HCT116 (cell line): ENCODE data around the gene MUSTN1. TPM values are rescaled to one million over a fixed set of nuclear protein-coding genes. Genes with fewer than 3 reads are reported as not detected.

Experiments used
- ATAC-seq: fragments of 200-7000 bp; cut with Tn5 transposase; 2 replicates; pipeline ENCODE4 v1.9.1; 2020; ENCODE audit warnings: mild to moderate bottlenecking, moderate library complexity
- BruUV-seq: library from RNA; stranded (reverse); fragments of 400-500 nt; replicated peaks from 2 replicates; lab custom pipeline; 2021; lab: Mats Ljungman, UMichigan
- CTCF ChIA-PET: fragments of 300-600 bp; sonication (Branson Sonifier 250); formaldehyde crosslinking; loops from one replicate; lab custom pipeline; 2021; ENCODE audit warnings: antibody characterized with exemption; lab: Charles Lee
- POLR2A ChIA-PET: fragments of 300-600, 350-600 bp; sonication (Branson Sonifier 250); formaldehyde crosslinking; loops from one replicate; lab custom pipeline; 2021; ENCODE audit warnings: antibody characterized with exemption; lab: Charles Lee
- RAD21 ChIA-PET, 2 experiments: fragments of 300-600 bp; sonication (Branson Sonifier 250); formaldehyde crosslinking; loops; one replicate each; lab custom pipeline; 2023; ENCODE audit warnings: low total read pairs in 2 of 2; ENCODE audit not compliant: uncharacterized antibody in 2 of 2, unreplicated experiment in 2 of 2, low non-redundant PET in 1 of 2; lab: Charles Lee
- DNase-seq: peaks from one replicate; pipeline ENCODE4 v3.0.0-alpha.2; 2010; ENCODE audit warnings: low read depth, low spot score
- H2AFZ ChIP-seq: fragments of 200-600 bp; shearing (Covaris generic), sonication (generic); 2 replicates; pipeline ENCODE4 v1.6.1; 2017; ENCODE audit warnings: low read depth, mixed run types, mixed read lengths, antibody characterized with exemption, low read length; ENCODE audit not compliant: poor library complexity, severe bottlenecking
- H3K27ac ChIP-seq: 2 replicates; pipeline ENCODE4 v1.5.1; 2012; ENCODE audit warnings: low read depth, low read length
- H3K27me3 ChIP-seq: fragments of 200-600 bp; sonication (generic); 2 replicates; pipeline ENCODE4 v1.6.1; 2016; ENCODE audit warnings: mixed run types, low read length, mixed read lengths; ENCODE audit not compliant: insufficient read depth
- H3K36me3 ChIP-seq, 2 experiments: fragments of 200-500 bp in 1 of 2; fragments of 200-600 bp in 1 of 2; sonication (Bioruptor generic) in 1 of 2; sonication (generic) in 1 of 2; 2 replicates each; pipeline versions ENCODE4 v1.5.1 to v1.6.1; 2014 to 2016; ENCODE audit warnings: low read length in 2 of 2, inconsistent platforms in 1 of 2, mixed read lengths in 1 of 2, mixed run types in 1 of 2; ENCODE audit not compliant: insufficient read depth in 2 of 2, control insufficient read depth in 1 of 2
- H3K4me1 ChIP-seq, 2 experiments: fragments of 200-600 bp in 1 of 2; sonication (generic) in 1 of 2; 2 replicates each; pipeline versions ENCODE4 v1.5.1 to v1.6.1; 2012 to 2017; ENCODE audit warnings: low read length in 2 of 2, inconsistent platforms in 1 of 2, mild to moderate bottlenecking in 1 of 2, mixed read lengths in 1 of 2, mixed run types in 1 of 2, moderate library complexity in 1 of 2; ENCODE audit not compliant: insufficient read depth in 2 of 2, control insufficient read depth in 1 of 2
- H3K4me2 ChIP-seq: fragments of 200-600 bp; sonication (generic); 2 replicates; pipeline ENCODE4 v1.6.1; 2017; ENCODE audit warnings: mixed run types, low read length, mixed read lengths
- H3K4me3 ChIP-seq, 2 experiments: fragments of 200-600 bp in 1 of 2; sonication (generic) in 1 of 2; replicated peaks in 1 of 2; 2 replicates each; pipeline ENCODE4 v1.5.1; 2011 to 2016; ENCODE audit warnings: low read length in 2 of 2, control low read depth in 1 of 2, low read depth in 1 of 2, mild to moderate bottlenecking in 1 of 2, mixed read lengths in 1 of 2, mixed run types in 1 of 2
- H3K79me2 ChIP-seq: fragments of 200-600 bp; sonication (generic); 2 replicates; pipeline ENCODE4 v1.6.1; 2017; ENCODE audit warnings: mild to moderate bottlenecking, mixed run types, low read length, moderate library complexity, mixed read lengths; ENCODE audit not compliant: insufficient read depth
- H3K9ac ChIP-seq: fragments of 200-600 bp; sonication (generic); 2 replicates; pipeline ENCODE4 v1.6.1; 2016; ENCODE audit warnings: low read length, mixed read lengths
- H3K9me2 ChIP-seq: fragments of 200-600 bp; sonication (generic), shearing (Covaris generic); 2 replicates; pipeline ENCODE4 v1.6.1; 2017; ENCODE audit warnings: mixed run types, mild to moderate bottlenecking, moderate library complexity; ENCODE audit not compliant: insufficient read depth
- H3K9me3 ChIP-seq, 2 experiments: fragments of 200-500 bp in 1 of 2; fragments of 200-600 bp in 1 of 2; sonication (Bioruptor generic) in 1 of 2; sonication (generic) in 1 of 2; 2 replicates each; pipeline ENCODE4 v1.6.1; 2014 to 2017; ENCODE audit warnings: low read length in 2 of 2, mixed read lengths in 2 of 2, inconsistent platforms in 1 of 2, low read depth in 1 of 2, mild to moderate bottlenecking in 1 of 2, mixed run types in 1 of 2, moderate library complexity in 1 of 2; ENCODE audit not compliant: control insufficient read depth in 1 of 2, insufficient read depth in 1 of 2
- H4K20me1 ChIP-seq: fragments of 200-600 bp; sonication (generic), shearing (Covaris generic); 2 replicates; pipeline ENCODE4 v1.6.1; 2017; ENCODE audit warnings: mixed run types, mild to moderate bottlenecking, moderate library complexity; ENCODE audit not compliant: insufficient read depth
- CBX3 ChIP-seq: IDR thresholded peaks from 2 replicates; pipeline ENCODE4 v1.6.1; 2012; ENCODE audit warnings: low read depth
- CTCF ChIP-seq, 3 experiments: fragments of 200-600 bp in 1 of 3; sonication (generic) in 1 of 3; IDR thresholded peaks in 2 of 3; conservative IDR thresholded peaks in 1 of 3; 2 replicates each; pipeline ENCODE4 v1.5.1; 2012 to 2017; ENCODE audit warnings: low read depth in 2 of 3, low read length in 2 of 3, antibody characterized with exemption in 1 of 3, borderline replicate concordance in 1 of 3, control low read depth in 1 of 3, mild to moderate bottlenecking in 1 of 3, mixed read lengths in 1 of 3, mixed run types in 1 of 3, moderate library complexity in 1 of 3; ENCODE audit not compliant: insufficient read depth in 1 of 3
- EGR1 ChIP-seq: IDR thresholded peaks from 2 replicates; pipeline ENCODE4 v1.6.1; 2012; ENCODE audit warnings: low read depth
- ELF1 ChIP-seq: IDR thresholded peaks from 2 replicates; pipeline ENCODE4 v1.6.1; 2012; ENCODE audit warnings: low read depth, borderline replicate concordance
- EZH2 ChIP-seq: fragments of 200-600 bp; sonication (generic); IDR thresholded peaks from 2 replicates; pipeline ENCODE4 v1.6.1; 2017; ENCODE audit warnings: antibody characterized with exemption, mixed run types
- EZH2phosphoT487 ChIP-seq: fragments of 200-600 bp; IDR thresholded peaks from 2 replicates; pipeline ENCODE4 v1.6.1; 2018; ENCODE audit warnings: antibody characterized with exemption, borderline replicate concordance
- FOSL1 ChIP-seq: IDR thresholded peaks from 2 replicates; pipeline ENCODE4 v1.6.1; 2012; ENCODE audit warnings: low read depth
- JUND ChIP-seq: IDR thresholded peaks from 2 replicates; pipeline ENCODE4 v1.6.1; 2012
- MAX ChIP-seq: IDR thresholded peaks from 2 replicates; pipeline ENCODE4 v1.6.1; 2012
- POLR2A ChIP-seq: IDR thresholded peaks from 2 replicates; pipeline ENCODE4 v1.7.0; 2011; ENCODE audit warnings: borderline replicate concordance; ENCODE audit not compliant: insufficient read depth, insufficient read length; ENCODE audit errors: extremely low read depth
- POLR2AphosphoS5 ChIP-seq: IDR thresholded peaks from 2 replicates; pipeline ENCODE4 v1.6.1; 2011; ENCODE audit warnings: mild to moderate bottlenecking, low read depth, low read length, moderate library complexity
- RAD21 ChIP-seq: IDR thresholded peaks from 2 replicates; pipeline ENCODE4 v1.6.1; 2012; ENCODE audit warnings: low read depth, mild to moderate bottlenecking
- SIN3A ChIP-seq: IDR thresholded peaks from 2 replicates; pipeline ENCODE4 v1.6.1; 2012; ENCODE audit warnings: low read depth
- SP1 ChIP-seq: IDR thresholded peaks from 2 replicates; pipeline ENCODE4 v1.6.1; 2012; ENCODE audit warnings: low read depth
- SRF ChIP-seq: IDR thresholded peaks from 2 replicates; pipeline ENCODE4 v1.6.1; 2012; ENCODE audit warnings: low read depth
- TCF7L2 ChIP-seq: IDR thresholded peaks from 2 replicates; pipeline ENCODE4 v1.7.0; 2011; ENCODE audit warnings: borderline replicate concordance, inconsistent platforms; ENCODE audit not compliant: insufficient read depth, insufficient read length; ENCODE audit errors: extremely low read depth
- YY1 ChIP-seq: IDR thresholded peaks from 2 replicates; pipeline ENCODE4 v1.6.1; 2011; ENCODE audit warnings: low read length, low read depth, moderate library complexity, mild to moderate bottlenecking; ENCODE audit not compliant: insufficient replicate concordance; ENCODE audit errors: extremely low read depth
- ZFX ChIP-seq: fragments of 450-650 bp; IDR thresholded peaks from 2 replicates; pipeline ENCODE4 v1.6.1; 2017
- intact Hi-C: fragments of 100-400 bp; cut with micrococcal nuclease; formaldehyde crosslinking; loops from 2 replicates; pipeline ENCODE4 v1.10.0; 2022
- total RNA-seq: library from RNA; stranded (reverse); gene quantifications from one replicate; pipeline ENCODE4 v1.2.1, GENCODE V29; 2021; ENCODE audit not compliant: unreplicated experiment
- TF ChIP-seq, protein P1 (sequence below): IDR thresholded peaks from 2 replicates; pipeline ENCODE4 v1.6.1; 2012

The MUSTN1 gene
- total RNA-seq, 1 experiment from 2014 or later, result 0.44 TPM

DNA sequence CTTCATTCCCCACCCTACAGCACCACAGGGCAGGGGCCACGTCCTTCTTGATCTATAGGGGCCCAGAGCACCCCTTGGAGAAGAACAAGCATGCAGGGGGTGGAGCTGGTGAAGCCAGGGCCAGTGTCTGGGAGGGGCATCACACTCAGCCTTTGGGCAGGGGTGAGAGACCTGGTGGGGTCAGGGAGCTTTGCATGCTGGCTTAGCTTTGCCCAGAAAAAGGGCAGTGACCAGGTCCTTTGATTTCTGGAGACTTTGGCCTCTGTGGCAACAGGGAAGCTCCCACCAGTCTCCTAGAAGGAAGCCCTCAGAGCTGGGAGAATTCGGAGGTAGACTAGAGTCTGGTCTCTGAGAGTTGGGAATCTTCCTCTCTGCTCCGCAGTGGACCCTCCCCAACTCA lies 5.3 kb downstream of the MUSTN1 start:
- POLR2A ChIA-PET, result no interaction called here
- Histone ChIP-seq H3K79me2 (no peaks in the 10 kb centered on the region), H3K27me3 (no peaks in the 10 kb centered on the region), H3K4me1 (peaks cover 20 to 22% of the 10 kb centered on the region in 2 experiments), H3K9ac (no peak overlapping the region), H3K36me3 (no peaks in the 10 kb centered on the region), H3K4me3 (no peak overlapping the region), H3K9me3 (no peaks in the 10 kb centered on the region), H3K4me2 (no peak overlapping the region), H3K27ac (no peak overlapping the region), H4K20me1 (no peaks in the 10 kb centered on the region), H2AFZ (no peak overlapping the region), H3K9me2 (no peaks in the 10 kb centered on the region)
- BruUV-seq, result no TSS peak
- no peak for TF ChIP-seq EZH2
- TF ChIP-seq SRF, result no peak
- TF ChIP-seq CBX3, result no peak
- no peak for TF ChIP-seq MAX
- no peak for TF ChIP-seq CTCF (IDR thresholded peaks at IDR 0.05 in 2 of 3, conservative IDR thresholded peaks at IDR 0.05 in 1 of 3; ENCODE audit: borderline replicate concordance in 1 of 3, insufficient read depth in 1 of 3, low read depth in 2 of 3, low read length in 2 of 3)
- TF ChIP-seq JUND, result no peak
- no peak for TF ChIP-seq SIN3A
- TF ChIP-seq POLR2AphosphoS5, result no peak
- no peak for TF ChIP-seq POLR2A
- no peak for TF ChIP-seq RAD21
- TF ChIP-seq SP1, result no peak
- TF ChIP-seq YY1, result no peak
- no peak for TF ChIP-seq EZH2phosphoT487
- TF ChIP-seq EGR1, result no peak
- TF ChIP-seq ELF1, result no peak
- no peak for TF ChIP-seq TCF7L2
- TF ChIP-seq FOSL1, result no peak
- TF ChIP-seq, protein P1, sequence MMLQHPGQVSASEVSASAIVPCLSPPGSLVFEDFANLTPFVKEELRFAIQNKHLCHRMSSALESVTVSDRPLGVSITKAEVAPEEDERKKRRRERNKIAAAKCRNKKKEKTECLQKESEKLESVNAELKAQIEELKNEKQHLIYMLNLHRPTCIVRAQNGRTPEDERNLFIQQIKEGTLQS, result no peak
- no peak for TF ChIP-seq ZFX
- CTCF ChIA-PET, result no interaction called here
- no peak for ATAC-seq
- RAD21 ChIA-PET, result no interaction called here
- DNase-seq, result no peak
- intact Hi-C loops, result no loop called here
